ENCODE measurements around the gene PPFIA2. TPM values are rescaled to one million over a fixed set of nuclear protein-coding genes. Genes with fewer than 3 reads are reported as not detected.

Gene PPFIA2
- polyA plus RNA-seq, 3 donors: not detected

GRCh38 chr12:81792666-81793065 lies 33.5 kb upstream of the PPFIA2 start:
- Histone ChIP-seq H3K4me1 (ENCODE audit: control insufficient read depth in 1 of 2, insufficient read depth in 2 of 2, low read length in 2 of 2) (no peaks in the 10 kb centered on the region), H3K36me3 (replicated peaks in 1 of 2; ENCODE audit: control insufficient read depth in 1 of 2, insufficient read depth in 2 of 2, low read length in 2 of 2) (no peaks in the 10 kb centered on the region), H4K20me1 (ENCODE audit: insufficient read depth, low read length) (no peaks in the 10 kb centered on the region), H3K27me3 (ENCODE audit: control insufficient read depth in 2 of 2, insufficient read depth in 2 of 2, low read length in 2 of 2) (peaks cover 0 to 20% of the 10 kb centered on the region in 2 donors), H3K4me3 (replicated peaks in 1 of 3; ENCODE audit: low read depth in 2 of 3, low read length in 3 of 3) (no peak overlapping the region), H3K9me3 (replicated peaks in 1 of 2; ENCODE audit: control insufficient read depth in 1 of 2, insufficient read depth in 1 of 2, low read length in 2 of 2) (no peaks in the 10 kb centered on the region), H3K9ac (ENCODE audit: insufficient read depth, low read length, poor library complexity, severe bottlenecking) (no peak overlapping the region), H3K79me2 (ENCODE audit: insufficient read depth, low read length) (no peaks in the 10 kb centered on the region), H3K4me2 (replicated peaks; ENCODE audit: extremely low read depth, low read length, poor library complexity, severe bottlenecking) (no peak overlapping the region), H2AFZ (ENCODE audit: insufficient read depth, low read depth, low read length, poor library complexity, severe bottlenecking) (no peak overlapping the region), H3K27ac (ENCODE audit: low read depth in 1 of 2, low read length in 2 of 2) (no peak overlapping the region)
- Mint-ChIP-seq H3K27me3 (ENCODE audit: low read depth in 3 of 3) (peaks cover 1 to 17% (median 17%) of the 10 kb centered on the region in 3 donors), H3K27ac (no peak overlapping the region), H3K4me1 (no peaks in the 10 kb centered on the region), H3K4me3 (no peak overlapping the region), H3K36me3 (no peaks in the 10 kb centered on the region), H3K9me3 (no peaks in the 10 kb centered on the region)
- TF ChIP-seq CTCF (IDR thresholded peaks at IDR 0.05): no peak
- no CpG with 5 or more reads among the region's 2 CpGs for WGBS (ENCODE audit: insufficient coverage)
- intact Hi-C loops (cut with micrococcal nuclease): no loop called here
- DNase-seq: no peak

DNA sequence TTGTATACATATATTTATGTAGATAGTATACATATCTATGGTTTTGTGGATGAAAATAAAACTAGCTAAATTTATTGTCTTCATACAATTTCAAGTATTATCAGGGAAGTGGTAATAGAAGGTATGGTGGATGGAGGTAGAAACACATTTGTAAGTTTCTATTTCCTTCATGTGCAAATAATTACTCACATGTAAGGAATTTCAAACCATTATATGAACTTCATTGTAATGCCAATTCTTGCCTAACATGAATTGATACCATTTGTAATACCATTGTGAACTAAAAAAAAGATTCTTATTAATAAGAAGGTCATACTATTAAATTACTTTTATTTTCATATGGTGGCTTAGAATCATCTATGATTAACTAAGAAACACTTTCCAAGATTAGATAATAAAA lies 20.1 kb upstream of the PPFIA2 start:
- DNase-seq: no peak
- Histone ChIP-seq H3K9ac (ENCODE audit: insufficient read depth, low read length, poor library complexity, severe bottlenecking) (no peak overlapping the region), H2AFZ (ENCODE audit: insufficient read depth, low read depth, low read length, poor library complexity, severe bottlenecking) (no peak overlapping the region), H4K20me1 (ENCODE audit: insufficient read depth, low read length) (no peaks in the 10 kb centered on the region), H3K27me3 (ENCODE audit: control insufficient read depth in 2 of 2, insufficient read depth in 2 of 2, low read length in 2 of 2) (peaks cover 0 to 2% of the 10 kb centered on the region in 2 donors), H3K27ac (ENCODE audit: low read depth in 1 of 2, low read length in 2 of 2) (no peak overlapping the region), H3K36me3 (replicated peaks in 1 of 2; ENCODE audit: control insufficient read depth in 1 of 2, insufficient read depth in 2 of 2, low read length in 2 of 2) (no peaks in the 10 kb centered on the region), H3K79me2 (ENCODE audit: insufficient read depth, low read length) (no peaks in the 10 kb centered on the region), H3K4me1 (ENCODE audit: control insufficient read depth in 1 of 2, insufficient read depth in 2 of 2, low read length in 2 of 2) (no peaks in the 10 kb centered on the region), H3K4me3 (replicated peaks in 1 of 3; ENCODE audit: low read depth in 2 of 3, low read length in 3 of 3) (no peak overlapping the region), H3K9me3 (replicated peaks in 1 of 2; ENCODE audit: control insufficient read depth in 1 of 2, insufficient read depth in 1 of 2, low read length in 2 of 2) (no peaks in the 10 kb centered on the region), H3K4me2 (replicated peaks; ENCODE audit: extremely low read depth, low read length, poor library complexity, severe bottlenecking) (no peak overlapping the region)
- Mint-ChIP-seq H3K4me1 (no peaks in the 10 kb centered on the region), H3K36me3 (no peaks in the 10 kb centered on the region), H3K27ac (no peak overlapping the region), H3K4me3 (no peak overlapping the region), H3K9me3 (no peaks in the 10 kb centered on the region), H3K27me3 (ENCODE audit: low read depth in 3 of 3) (peaks cover 0 to 6% (median 3%) of the 10 kb centered on the region in 3 donors)
- no peak for TF ChIP-seq CTCF (IDR thresholded peaks at IDR 0.05)
- intact Hi-C loops (cut with micrococcal nuclease): no loop called here

All from CD14-positive monocyte (primary cell).